ENCODE data around the gene SPATA19.

SPATA19 gene

GRCh38 chr11:133817449-133817848 lies 27.9 kb downstream of the SPATA19 start:
- no peak for DNase-seq

- DNase-seq: no peak
These were observed 29.0 kb downstream of the SPATA19 start for GRCh38 chr11:133816146-133816870.

- no peak for DNase-seq
These were observed 29.7 kb downstream of the SPATA19 start for GRCh38 chr11:133815636-133816035.

- no peak for DNase-seq
These were observed 30.7 kb downstream of the SPATA19 start for GRCh38 chr11:133814588-133815100.

- no peak for DNase-seq
These were observed 33.2 kb downstream of the SPATA19 start for GRCh38 chr11:133811850-133812685.

- peak; percentile 87 for DNase-seq
These were observed 34.5 kb downstream of the SPATA19 start for GRCh38 chr11:133810766-133811165.

GRCh38 chr11:133809569-133810491 lies 35.5 kb downstream of the SPATA19 start:
- no peak for DNase-seq

- DNase-seq: peak; percentile 76
These were observed 36.7 kb downstream of the SPATA19 start for GRCh38 chr11:133808393-133809140.

- no peak for DNase-seq
These were observed 42.3 kb downstream of the SPATA19 start for GRCh38 chr11:133803026-133803425.

- no peak for DNase-seq
These were observed 44.0 kb downstream of the SPATA19 start for GRCh38 chr11:133801356-133801755.

- no peak for DNase-seq
These were observed 44.6 kb downstream of the SPATA19 start for GRCh38 chr11:133800666-133801065.

GRCh38 chr11:133797554-133797953 lies 47.8 kb downstream of the SPATA19 start:
- DNase-seq: no peak

- no peak for DNase-seq
These were observed 49.1 kb downstream of the SPATA19 start for GRCh38 chr11:133796043-133796795.

GRCh38 chr11:133795088-133795487 lies 50.2 kb downstream of the SPATA19 start:
- DNase-seq: no peak

- no peak for DNase-seq
These were observed 51.1 kb downstream of the SPATA19 start for GRCh38 chr11:133794205-133794604.

GRCh38 chr11:133793271-133794035 lies 51.9 kb downstream of the SPATA19 start:
- DNase-seq: no peak

GRCh38 chr11:133790995-133791394 lies 54.3 kb downstream of the SPATA19 start:
- DNase-seq: no peak

All from NCI-H82 (cell line).